NCI-H774 (cell line): ENCODE results near the gene EOGT.

Experiments
- DNase-seq: peaks from one replicate; lab custom pipeline; 2025; lab: John Stamatoyannopoulos, UW

Gene EOGT

GRCh38 chr3:69013253-69014021 is at the start of gene EOGT:
Gene EOGT, minus strand, starts transcription at chr3:69013684. Its CDS starts 3,838 bp downstream, at chr3:69009846.
- DNase-seq, result peak; percentile 14

- DNase-seq, result no peak
These were observed 46.2 kb upstream of the EOGT start for GRCh38 chr3:69059688-69060087.

- no peak for DNase-seq
These were observed 45.4 kb upstream of the EOGT start for GRCh38 chr3:69058947-69059224.

- no peak for DNase-seq
These were observed 44.9 kb upstream of the EOGT start for GRCh38 chr3:69058180-69058946.

GRCh38 chr3:69052472-69052898 is 39.0 kb upstream of the EOGT start:
- no peak for DNase-seq

- no peak for DNase-seq
These were observed 38.4 kb upstream of the EOGT start, which contains the start of gene TMF1 for GRCh38 chr3:69051756-69052471. Gene TMF1, minus strand, starts transcription at chr3:69052333. Its CDS starts 247 bp downstream, at chr3:69052086.

- no peak for DNase-seq
These were observed 35.5 kb upstream of the EOGT start for GRCh38 chr3:69048990-69049389.

- no peak for DNase-seq
These were observed 31.1 kb upstream of the EOGT start for GRCh38 chr3:69044608-69045007.

GRCh38 chr3:69033470-69033869 is 20.0 kb upstream of the EOGT start:
- DNase-seq, result no peak

- DNase-seq, result no peak
These were observed 19.3 kb upstream of the EOGT start for GRCh38 chr3:69032737-69033136.

GRCh38 chr3:69032142-69032541 is 18.7 kb upstream of the EOGT start:
- no peak for DNase-seq

- no peak for DNase-seq
These were observed 18.2 kb upstream of the EOGT start for GRCh38 chr3:69031635-69032034.

- DNase-seq, result no peak
These were observed 7.4 kb upstream of the EOGT start for GRCh38 chr3:69020857-69021256.

GRCh38 chr3:69020424-69020823 is 6.9 kb upstream of the EOGT start:
- no peak for DNase-seq

GRCh38 chr3:69016901-69017300 is 3.4 kb upstream of the EOGT start:
- no peak for DNase-seq

- no peak for DNase-seq
These were observed 2.6 kb upstream of the EOGT start for GRCh38 chr3:69016102-69016501.

- DNase-seq, result no peak
These were observed 617 bp upstream of the EOGT start for GRCh38 chr3:69014022-69014580.

GRCh38 chr3:69012800-69013252 is 658 bp downstream of the EOGT start:
- DNase-seq, result no peak

- DNase-seq, result no peak
These were observed 1.2 kb downstream of the EOGT start for GRCh38 chr3:69012100-69012799.

GRCh38 chr3:69011096-69011730 is 2.3 kb downstream of the EOGT start:
- no peak for DNase-seq
